ENCODE measurements around the gene SERPINA12.

DNA sequence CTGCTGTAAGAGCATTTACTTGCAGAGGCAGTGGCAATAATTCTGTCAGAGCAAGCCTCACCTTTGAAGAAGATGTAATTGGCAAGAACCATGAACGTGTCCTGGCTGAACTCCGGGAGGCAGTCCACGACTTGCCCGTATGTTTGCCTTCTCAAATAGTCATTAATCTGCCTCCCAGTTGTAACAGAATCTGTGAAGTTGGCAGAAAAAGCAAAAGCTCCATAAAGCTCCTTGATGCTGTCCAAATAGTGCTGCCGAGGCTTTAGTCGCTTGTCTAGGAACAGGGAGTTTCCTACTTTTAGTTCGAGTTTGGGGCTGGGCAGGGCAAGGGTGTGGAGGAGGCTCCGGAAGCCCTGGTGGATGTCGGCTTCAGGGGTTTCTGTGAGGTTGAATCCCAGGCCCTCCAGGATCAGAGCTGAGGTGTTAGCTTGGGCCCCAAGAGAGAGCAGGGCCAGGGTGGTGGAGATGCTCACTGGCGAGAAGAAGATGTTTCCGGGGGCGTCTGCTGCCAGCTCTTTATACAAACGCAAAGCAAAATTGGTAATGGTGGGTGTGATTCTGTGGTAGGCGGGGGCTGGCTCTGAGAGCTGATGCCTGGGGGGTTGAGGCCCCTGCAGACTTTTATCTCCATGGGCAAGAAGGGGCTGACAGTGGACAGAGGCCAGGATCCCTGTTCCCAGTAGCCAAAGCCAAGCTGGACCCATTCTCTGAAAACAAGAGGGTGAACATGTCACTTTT, 61.0 kb downstream of the SERPINA12 start:
- TF ChIP-seq CTCF (IDR thresholded peaks at IDR 0.05) (no peak), POLR2A (IDR thresholded peaks at IDR 0.05) (no peak), POLR2AphosphoS5 (IDR thresholded peaks at IDR 0.05; ENCODE audit: insufficient read depth in 1 of 2, low read depth in 1 of 2) (peak in 1 of 2 donors; percentile 62)

Measured in vagina (tissue), 2 donors.